Upper lobe of left lung (tissue), 6 donors: ENCODE measurements around the gene PDE4D. TPM values are rescaled to one million over a fixed set of nuclear protein-coding genes. Genes with fewer than 3 reads are reported as not detected.
A peak's percentile ranks its signal among the peaks of the same experiment; 100 is the strongest.

ENCODE experiments used
- ATAC-seq, 2 donors: fragments of 200-7000 bp; cut with Tn5 transposase; one replicate each; pipeline ENCODE4 v1.9.1; 2022; ENCODE audit warnings: mild to moderate bottlenecking in 2 of 2, moderate library complexity in 2 of 2; ENCODE audit not compliant: low FRiP score in 2 of 2
- DNase-seq, 2 donors: peaks; one replicate each; pipeline ENCODE4 v3.0.0-alpha.2; 2019 to 2020
- H3K27ac ChIP-seq, 4 donors: fragments of 200-600 bp; sonication (generic); one replicate each; pipeline ENCODE4 v1.5.1; 2016 to 2019
- H3K27me3 ChIP-seq, 4 donors: fragments of 200-600 bp; sonication (generic); one replicate each; pipeline ENCODE4 v1.5.1; 2017 to 2019
- H3K36me3 ChIP-seq, 4 donors: fragments of 200-600 bp; sonication (generic); one replicate each; pipeline ENCODE4 v1.5.1; 2016 to 2019
- H3K4me1 ChIP-seq, 4 donors: fragments of 200-600 bp; sonication (generic); one replicate each; pipeline ENCODE4 v1.5.1; 2018 to 2019
- H3K4me3 ChIP-seq, 4 donors: fragments of 200-600 bp; sonication (generic); one replicate each; pipeline ENCODE4 v1.5.1; 2017 to 2019; ENCODE audit warnings: mild to moderate bottlenecking in 2 of 4, moderate library complexity in 1 of 4
- H3K9me3 ChIP-seq, 4 donors: fragments of 200-600 bp; sonication (generic); one replicate each; pipeline ENCODE4 v1.5.1; 2018 to 2019
- CTCF ChIP-seq, 6 experiments: fragments of 450-650 bp in 4 of 6; fragments of 200-600 bp in 2 of 6; sonication (generic) in 2 of 6; IDR thresholded peaks; one replicate each; pipeline ENCODE4 v1.5.1; 2016 to 2019; ENCODE audit warnings: antibody characterized with exemption in 6 of 6
- EP300 ChIP-seq, 4 donors: sonication (generic); formaldehyde crosslinking; IDR thresholded peaks; one replicate each; pipeline ENCODE4 v1.5.1; 2017; ENCODE audit warnings: antibody characterized with exemption in 4 of 4, control low read depth in 2 of 4
- POLR2A ChIP-seq, 4 donors: fragments of 450-650 bp; IDR thresholded peaks; one replicate each; pipeline ENCODE4 v1.5.1; 2016 to 2017; ENCODE audit warnings: antibody characterized with exemption in 4 of 4, mild to moderate bottlenecking in 2 of 4
- POLR2AphosphoS5 ChIP-seq, 2 donors: sonication (generic); formaldehyde crosslinking; IDR thresholded peaks; one replicate each; pipeline ENCODE4 v1.5.1; 2017; ENCODE audit warnings: antibody characterized with exemption in 2 of 2
- WGBS, 2 donors: methylation state at CpG; one replicate each; pipeline ENCODE4 v1.1.5; 2017 to 2018; 5-methylcytosine and 5-hydroxymethylcytosine counted together
- total RNA-seq, 6 donors: library from RNA; depleted of rRNA in 4 of 6; stranded (reverse); fragments of >200 nt in 4 of 6; gene quantifications; one replicate each; pipeline versions ENCODE4 v1.1.0 to v1.2.1, GENCODE V29; 2016 to 2021
- donor health status: DM: no; HTN: no; CAD: no; lungs with moderate emphysema.
- donor health status: DM: no; HTN: yes; CAD: no; lungs with severe emphysema.

Gene PDE4D
- total RNA-seq, 6 donors from 2014 or later, result 50.4 to 188 (median 84.0) TPM

- DNase-seq, result no peak
- 94% methylated on average over 2 of the region's 2 CpGs for WGBS, 2 donors
- TF ChIP-seq POLR2A (IDR thresholded peaks at IDR 0.05) (no peak), POLR2AphosphoS5 (IDR thresholded peaks at IDR 0.05) (no peak), CTCF (IDR thresholded peaks at IDR 0.05) (no peak), EP300 (IDR thresholded peaks at IDR 0.05) (no peak)
These were observed 573.1 kb downstream of the PDE4D start for GRCh38 chr5:59320420-59320819.

GRCh38 chr5:59319250-59319649 is 574.3 kb downstream of the PDE4D start:
- no peak for TF ChIP-seq CTCF (IDR thresholded peaks at IDR 0.05)
- no peak for TF ChIP-seq EP300 (IDR thresholded peaks at IDR 0.05)
- no peak for TF ChIP-seq POLR2A (IDR thresholded peaks at IDR 0.05)
- no peak for TF ChIP-seq POLR2AphosphoS5 (IDR thresholded peaks at IDR 0.05)
- no peaks in the 10 kb centered on the region for H3K9me3 ChIP-seq
- no peaks in the 10 kb centered on the region for H3K36me3 ChIP-seq
- DNase-seq (no peak), ATAC-seq (no peak)
- peaks cover 0 to 4% (median 0%) of the 10 kb centered on the region in 4 donors for H3K4me1 ChIP-seq
- no peak overlapping the region for H3K27ac ChIP-seq
- H3K4me3 ChIP-seq, result no peak overlapping the region
- no peaks in the 10 kb centered on the region for H3K27me3 ChIP-seq

More at GRCh38 chr5:59320420-59320819, 573.1 kb downstream of the PDE4D start:
- Histone ChIP-seq H3K27me3 (no peaks in the 10 kb centered on the region), H3K36me3 (no peaks in the 10 kb centered on the region), H3K27ac (no peak overlapping the region), H3K4me1 (peaks cover 0 to 4% (median 0%) of the 10 kb centered on the region in 4 donors), H3K4me3 (no peak overlapping the region), H3K9me3 (no peaks in the 10 kb centered on the region)
- ATAC-seq, result no peak

- ATAC-seq, result peak in 1 of 2 donors; percentile 43
- WGBS, 2 donors, result 37 to 38% methylated on average over 4 of the region's 4 CpGs
- no peak overlapping the region for H3K27ac ChIP-seq
These were observed 575.7 kb downstream of the PDE4D start for GRCh38 chr5:59317774-59318205.

GRCh38 chr5:59317023-59317773 is 576.3 kb downstream of the PDE4D start:
- no peaks in the 10 kb centered on the region for H3K36me3 ChIP-seq
- ATAC-seq, result peak in 1 of 2 donors; percentile 36

More at GRCh38 chr5:59317774-59318205, 575.7 kb downstream of the PDE4D start:
- H3K27me3 ChIP-seq, result no peaks in the 10 kb centered on the region
- no peaks in the 10 kb centered on the region for H3K9me3 ChIP-seq
- no peak for TF ChIP-seq CTCF (IDR thresholded peaks at IDR 0.05)
- TF ChIP-seq POLR2A (IDR thresholded peaks at IDR 0.05), result no peak
- TF ChIP-seq EP300 (IDR thresholded peaks at IDR 0.05), result no peak
- no peak for TF ChIP-seq POLR2AphosphoS5 (IDR thresholded peaks at IDR 0.05)
- no peaks in the 10 kb centered on the region for H3K36me3 ChIP-seq
- no peak overlapping the region for H3K4me3 ChIP-seq
- DNase-seq, result no peak
- peaks cover 0 to 4% (median 0%) of the 10 kb centered on the region in 4 donors for H3K4me1 ChIP-seq

More at GRCh38 chr5:59317023-59317773, 576.3 kb downstream of the PDE4D start:
- Histone ChIP-seq H3K9me3 (no peaks in the 10 kb centered on the region), H3K27ac (no peak overlapping the region), H3K27me3 (no peaks in the 10 kb centered on the region), H3K4me3 (no peak overlapping the region), H3K4me1 (peaks cover 0 to 4% (median 0%) of the 10 kb centered on the region in 4 donors)
- WGBS, 2 donors, result 58 to 72% methylated on average over 6 of the region's 6 CpGs
- DNase-seq, result no peak
- TF ChIP-seq POLR2A (IDR thresholded peaks at IDR 0.05), result no peak
- no peak for TF ChIP-seq EP300 (IDR thresholded peaks at IDR 0.05)
- TF ChIP-seq CTCF (IDR thresholded peaks at IDR 0.05), result no peak
- TF ChIP-seq POLR2AphosphoS5 (IDR thresholded peaks at IDR 0.05), result no peak
